HG03108 (cell line): Measurements from ENCODE around the gene ATP9B.
"Not testable (repeated sequence)": the region's sequence is repeated elsewhere in the genome, so short reads cannot be mapped to it uniquely, and the experiment has no call there.

Experiments
- ATAC-seq: cut with Tn5 transposase; IDR thresholded peaks from one replicate; pipeline ENCODE4 v1.9.1; 2021; ENCODE audit warnings: moderate library complexity; ENCODE audit not compliant: unreplicated experiment

The ATP9B gene

DNA sequence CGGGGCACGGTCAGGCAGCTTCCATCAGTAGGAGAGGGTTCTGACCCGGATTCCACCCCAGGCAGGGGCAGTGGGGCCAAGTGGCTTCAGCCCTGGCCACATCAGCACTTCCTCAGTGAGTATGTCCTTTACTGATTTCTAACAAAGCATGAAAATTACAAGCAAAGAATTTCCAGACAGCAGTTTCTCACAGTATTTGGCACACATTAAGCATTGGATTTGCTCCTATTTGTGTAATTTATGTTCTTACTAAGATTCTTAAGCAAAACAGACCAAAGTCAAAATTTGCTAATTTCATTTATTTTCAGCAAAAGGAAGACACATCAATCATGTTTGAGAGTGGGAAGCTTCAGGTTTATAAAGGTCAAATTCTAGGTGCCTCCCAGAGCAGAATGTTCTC, 253.2 kb downstream of the ATP9B start:
- ATAC-seq = no peak

DNA sequence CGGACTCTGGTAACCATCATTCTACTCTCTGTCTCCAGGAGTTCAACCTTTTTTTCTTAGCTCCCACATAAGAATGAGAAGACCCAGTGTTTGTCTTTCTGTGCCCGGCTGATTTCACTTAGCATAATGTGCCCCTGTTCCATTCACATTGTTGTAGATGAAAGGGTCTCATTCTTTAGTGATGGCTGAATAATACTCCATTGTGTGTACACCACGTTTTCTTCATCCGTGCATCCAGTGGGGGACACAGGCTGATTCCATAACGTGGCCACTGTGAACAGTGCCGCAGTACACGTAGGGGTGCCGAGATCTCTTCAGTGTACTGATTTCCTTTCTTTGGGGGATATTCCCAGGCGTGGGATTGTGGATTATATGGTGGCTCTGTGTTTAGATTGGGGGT, 254.3 kb downstream of the ATP9B start:
- no peak for ATAC-seq

DNA sequence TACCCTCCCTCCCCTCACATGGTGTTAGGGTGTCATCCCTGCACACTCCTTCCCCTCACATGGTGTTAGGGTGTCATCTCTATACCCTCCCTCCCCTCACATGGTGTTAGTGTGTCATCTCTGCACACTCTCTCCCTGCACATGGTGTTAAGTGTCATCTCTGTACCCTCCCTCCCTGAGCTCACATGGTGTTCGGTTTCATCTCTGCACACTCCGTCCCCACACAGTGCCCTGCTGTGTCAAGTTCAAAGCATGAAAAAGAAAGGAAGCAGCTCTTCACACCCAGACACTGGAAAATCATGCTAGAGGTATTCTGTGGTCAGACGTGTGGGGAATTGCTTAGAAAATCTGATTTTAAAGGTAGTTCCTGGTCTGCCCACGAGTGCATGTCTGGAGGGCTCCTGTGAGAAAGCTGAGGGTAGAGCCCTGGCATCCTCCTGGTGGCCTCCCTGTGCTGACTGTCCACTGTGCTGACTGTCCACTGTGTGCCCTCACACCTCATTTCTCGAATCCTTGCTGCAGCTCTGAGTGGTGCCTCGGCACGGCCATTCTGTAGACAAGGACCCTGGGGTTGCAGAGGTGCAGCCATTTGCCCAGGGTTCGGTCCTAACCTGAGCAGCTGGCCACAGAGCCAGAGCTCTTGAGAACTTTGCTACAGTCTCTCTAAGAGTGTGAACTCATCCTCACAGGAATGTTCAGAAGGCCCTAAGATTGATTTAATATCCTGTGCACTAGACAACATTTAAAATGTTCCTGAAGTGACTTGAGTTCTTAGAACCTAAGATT, 257.4 kb downstream of the ATP9B start:
- no peak for ATAC-seq

DNA sequence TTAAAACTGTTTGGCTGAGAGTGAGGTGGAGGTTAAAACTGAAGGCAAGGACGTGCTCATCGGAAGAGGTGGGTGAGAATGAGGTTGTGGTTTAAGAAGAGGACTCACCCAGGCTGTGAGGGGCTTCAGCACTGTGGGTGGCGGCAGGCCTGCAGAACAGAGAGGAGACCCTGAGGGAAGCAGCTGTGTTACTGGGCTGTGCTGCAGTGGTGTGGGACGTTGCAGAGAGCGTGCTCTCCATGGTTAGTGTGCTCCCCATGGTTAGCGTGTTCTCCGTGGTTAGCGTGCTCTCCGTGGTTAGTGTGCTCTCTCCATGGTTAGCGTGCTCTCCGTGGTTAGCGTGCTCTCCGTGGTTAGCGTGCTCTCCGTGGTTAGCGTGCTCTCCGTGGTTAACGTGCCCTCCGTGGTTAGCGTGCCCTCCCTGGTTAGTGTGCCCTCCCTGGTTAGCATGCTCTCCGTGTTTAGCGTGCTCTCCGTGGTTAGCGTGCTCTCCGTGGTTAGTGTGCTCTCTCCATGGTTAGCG, 258.1 kb downstream of the ATP9B start:
- no peak for ATAC-seq

DNA sequence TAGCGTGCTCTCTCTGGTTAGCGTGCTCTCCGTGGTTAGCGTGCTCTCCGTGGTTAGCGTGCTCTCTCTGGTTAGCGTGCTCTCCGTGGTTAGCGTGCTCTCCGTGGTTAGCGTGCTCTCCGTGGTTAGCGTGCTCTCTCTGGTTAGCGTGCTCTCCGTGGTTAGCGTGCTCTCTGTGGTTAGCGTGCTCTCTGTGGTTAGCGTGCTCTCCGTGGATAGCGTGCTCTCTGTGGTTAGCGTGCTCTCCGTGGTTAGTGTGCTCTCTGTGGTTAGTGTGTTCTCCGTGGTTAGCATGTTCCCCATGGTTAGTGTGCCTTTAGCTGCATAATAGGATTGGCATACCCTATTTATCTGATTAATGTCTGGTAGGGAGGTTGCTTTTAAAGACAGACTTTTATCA, 258.7 kb downstream of the ATP9B start:
- not testable (repeated sequence) for ATAC-seq

DNA sequence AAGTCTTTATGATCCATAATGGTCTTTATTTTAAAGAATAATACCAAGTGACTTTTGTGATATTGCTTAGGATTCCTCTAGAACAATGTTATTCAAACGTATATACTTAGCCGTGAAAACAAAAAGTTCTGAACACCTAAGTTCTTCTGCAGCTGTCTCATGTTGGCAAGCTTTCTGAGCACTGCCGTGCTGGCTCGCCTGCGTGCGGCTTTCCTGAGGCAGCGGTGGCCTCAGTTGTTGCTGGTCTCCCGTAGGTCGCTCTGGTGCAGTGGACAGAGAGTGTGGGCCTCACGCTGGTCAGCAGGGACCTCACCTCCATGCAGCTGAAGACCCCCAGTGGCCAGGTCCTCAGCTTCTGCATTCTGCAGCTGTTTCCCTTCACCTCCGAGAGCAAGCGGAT, 259.7 kb downstream of the ATP9B start:
- ATAC-seq = no peak

DNA sequence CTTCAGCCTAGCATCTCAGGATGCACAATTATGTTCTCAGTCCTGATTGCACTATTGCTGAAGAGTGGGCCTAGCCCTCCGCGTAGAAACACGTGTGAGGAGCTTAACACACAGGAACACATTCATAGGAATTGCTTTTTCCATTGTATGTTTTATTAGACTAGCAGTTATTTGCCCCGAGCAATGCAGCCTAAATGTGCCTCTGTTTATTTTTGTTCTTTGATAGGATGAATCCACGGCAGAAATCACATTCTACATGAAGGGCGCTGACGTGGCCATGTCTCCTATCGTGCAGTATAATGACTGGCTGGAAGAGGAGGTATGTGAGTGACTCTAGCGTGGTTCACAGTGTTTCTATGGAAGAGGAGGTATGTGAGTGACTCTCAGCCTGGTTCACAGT, 260.6 kb downstream of the ATP9B start:
- ATAC-seq = no peak

DNA sequence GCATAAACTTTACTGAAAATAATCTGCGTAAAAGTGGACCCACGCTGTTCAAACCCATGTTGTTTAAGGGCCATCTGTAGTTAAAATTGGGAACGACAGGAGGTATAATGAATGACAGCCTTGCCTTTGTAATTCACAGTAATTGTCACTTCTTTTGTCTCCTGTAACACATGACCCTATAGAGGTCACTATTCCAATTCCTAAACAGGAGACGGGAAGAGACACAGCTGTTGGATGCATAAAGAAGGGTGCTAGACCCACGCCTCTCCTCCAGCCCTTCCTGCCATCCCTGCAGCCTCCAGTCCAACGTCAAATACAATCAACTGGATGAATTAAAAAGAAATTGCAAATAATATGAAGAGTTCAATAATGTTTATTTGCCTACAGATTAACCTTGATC, 263.5 kb downstream of the ATP9B start:
- no peak for ATAC-seq

DNA sequence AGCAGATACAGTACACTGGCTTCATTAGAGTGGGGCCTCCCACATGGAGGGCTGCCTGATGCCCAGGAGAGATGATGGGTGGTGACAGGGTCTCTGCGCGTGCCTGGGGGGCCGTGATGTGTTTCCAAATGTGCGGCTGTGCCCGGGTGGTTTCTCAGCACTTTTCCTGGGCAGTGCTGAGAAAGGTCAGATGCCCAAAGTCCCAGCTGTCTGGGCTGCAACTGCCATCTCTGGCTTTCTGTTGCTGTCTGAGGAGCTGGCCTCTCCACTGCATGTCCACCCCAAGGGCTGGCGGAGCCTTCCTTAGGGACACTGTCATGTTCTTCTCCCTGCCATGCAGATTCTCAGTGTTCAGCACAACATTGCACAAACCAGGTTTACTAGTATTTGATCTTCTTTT, 263.9 kb downstream of the ATP9B start:
- ATAC-seq = no peak

DNA sequence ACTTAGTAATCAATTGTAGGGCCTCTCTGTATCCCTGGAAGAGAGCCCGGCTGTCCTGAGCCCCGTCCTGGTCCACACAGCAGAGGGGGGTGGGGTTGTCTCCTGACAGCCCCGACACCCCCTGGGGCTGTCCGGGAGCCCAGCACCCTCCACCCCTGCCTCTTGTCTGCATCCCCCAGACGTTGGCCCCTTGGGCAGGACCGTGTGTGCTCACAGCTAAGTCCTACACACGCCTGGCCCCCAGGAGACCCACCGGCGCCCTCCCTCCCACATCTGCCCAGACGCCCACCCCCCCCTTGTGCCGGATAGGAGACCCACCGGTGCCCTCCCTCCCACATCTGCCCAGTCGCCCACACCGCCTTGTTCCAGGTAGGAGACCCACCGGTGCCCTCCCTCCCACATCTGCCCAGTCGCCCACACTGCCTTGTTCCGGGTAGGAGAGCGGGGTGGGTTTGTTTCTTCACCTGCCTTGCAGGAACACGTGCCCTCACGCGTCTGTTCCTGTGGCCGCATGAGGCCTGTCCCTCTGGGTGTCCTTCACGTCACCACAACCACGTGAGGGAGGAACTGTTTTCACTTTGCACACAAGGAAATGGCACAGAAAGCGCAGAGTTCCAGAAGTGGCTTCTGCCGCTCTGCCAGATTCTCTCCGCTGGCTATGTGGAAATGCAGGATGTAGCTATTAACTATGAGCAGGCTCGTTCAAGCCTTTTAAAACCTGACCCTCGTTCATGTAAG, 265.5 kb downstream of the ATP9B start:
- ATAC-seq = no peak

DNA sequence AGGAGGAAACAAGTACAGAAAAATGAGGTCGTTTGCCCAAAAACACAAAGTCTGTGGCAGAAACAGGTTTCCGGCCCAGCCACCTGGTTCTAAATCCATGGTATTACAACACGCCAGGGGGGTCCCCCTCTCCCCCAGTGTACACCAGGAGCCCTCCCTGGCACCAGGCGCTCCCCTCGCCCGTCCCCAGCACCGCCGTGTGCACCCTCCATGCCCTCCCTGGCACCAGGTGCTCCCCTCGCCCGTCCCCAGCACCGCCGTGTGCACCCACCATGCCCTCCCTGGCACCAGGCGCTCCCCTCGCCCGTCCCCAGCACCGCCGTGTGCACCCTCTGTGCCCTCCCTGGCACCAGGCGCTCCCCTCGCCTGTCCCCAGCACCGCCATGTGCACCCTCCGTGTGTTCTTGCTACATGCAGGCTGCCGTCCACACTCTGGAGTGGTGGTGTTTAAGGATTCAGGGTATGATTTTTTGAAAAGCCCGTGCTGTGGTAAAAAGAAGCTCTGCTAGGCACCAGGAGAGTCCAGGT, 266.7 kb downstream of the ATP9B start:
- ATAC-seq = no peak

DNA sequence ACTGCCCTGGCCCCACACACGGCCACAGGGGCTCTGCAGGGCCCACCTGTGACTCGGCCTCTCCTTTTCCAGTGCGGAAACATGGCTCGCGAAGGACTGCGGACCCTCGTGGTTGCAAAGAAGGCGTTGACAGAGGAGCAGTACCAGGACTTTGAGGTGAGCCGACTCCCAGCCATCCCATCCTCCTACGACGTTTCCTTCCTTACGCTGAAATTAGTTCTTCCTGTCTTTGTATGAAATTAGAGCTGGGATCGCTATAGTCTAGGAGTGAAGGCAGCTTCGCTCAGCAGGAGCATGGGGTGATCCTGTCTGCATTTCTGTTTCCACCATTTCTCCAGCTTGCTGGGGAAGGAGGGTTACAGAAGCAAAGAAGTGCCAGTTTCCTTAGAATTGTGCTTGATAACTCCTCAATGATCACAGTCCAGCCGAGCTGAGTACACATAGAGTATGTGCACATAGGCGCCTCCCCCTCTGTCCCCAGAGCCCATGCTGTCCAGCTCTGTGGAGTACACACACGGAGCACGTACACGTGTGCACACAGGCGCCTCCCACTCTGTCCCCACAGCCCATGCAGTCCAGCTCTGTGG, 267.5 kb downstream of the ATP9B start:
- ATAC-seq = no peak

DNA sequence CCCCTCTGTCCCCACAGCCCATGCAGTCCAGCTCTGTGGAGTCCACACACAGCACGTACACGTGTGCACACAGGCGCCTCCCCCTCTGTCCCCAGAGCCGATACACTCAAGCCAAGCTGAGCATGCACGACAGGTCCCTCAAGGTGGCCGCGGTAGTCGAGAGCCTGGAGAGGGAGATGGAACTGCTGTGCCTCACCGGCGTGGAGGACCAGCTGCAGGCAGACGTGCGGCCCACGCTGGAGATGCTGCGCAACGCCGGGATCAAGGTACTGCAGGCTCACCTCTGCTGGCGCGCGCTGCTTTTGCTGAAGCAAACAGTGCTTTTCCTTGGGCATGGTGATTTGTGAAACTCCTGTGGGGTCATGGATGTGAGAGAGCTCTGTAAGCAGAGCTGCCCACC, 268.0 kb downstream of the ATP9B start:
- no peak for ATAC-seq

DNA sequence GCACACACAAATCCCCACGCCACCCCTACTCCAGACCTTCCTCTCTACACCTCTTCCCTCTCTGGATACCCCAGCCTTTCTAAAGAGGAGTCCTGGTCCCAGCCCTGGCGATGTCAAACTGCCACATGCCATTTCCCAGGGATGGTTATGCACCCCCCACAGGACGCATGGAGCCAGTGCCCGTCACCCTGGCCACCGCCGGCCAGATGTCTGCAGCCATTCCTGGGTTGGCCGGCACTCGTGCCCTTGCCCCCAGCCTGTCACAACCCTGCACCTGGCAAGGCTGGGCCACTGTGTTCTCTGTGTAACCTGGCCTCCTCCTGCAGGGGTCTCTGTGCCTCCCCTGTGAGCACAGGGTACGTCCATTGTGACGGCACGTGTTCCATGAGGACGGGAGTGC, 268.4 kb downstream of the ATP9B start:
- no peak for ATAC-seq

DNA sequence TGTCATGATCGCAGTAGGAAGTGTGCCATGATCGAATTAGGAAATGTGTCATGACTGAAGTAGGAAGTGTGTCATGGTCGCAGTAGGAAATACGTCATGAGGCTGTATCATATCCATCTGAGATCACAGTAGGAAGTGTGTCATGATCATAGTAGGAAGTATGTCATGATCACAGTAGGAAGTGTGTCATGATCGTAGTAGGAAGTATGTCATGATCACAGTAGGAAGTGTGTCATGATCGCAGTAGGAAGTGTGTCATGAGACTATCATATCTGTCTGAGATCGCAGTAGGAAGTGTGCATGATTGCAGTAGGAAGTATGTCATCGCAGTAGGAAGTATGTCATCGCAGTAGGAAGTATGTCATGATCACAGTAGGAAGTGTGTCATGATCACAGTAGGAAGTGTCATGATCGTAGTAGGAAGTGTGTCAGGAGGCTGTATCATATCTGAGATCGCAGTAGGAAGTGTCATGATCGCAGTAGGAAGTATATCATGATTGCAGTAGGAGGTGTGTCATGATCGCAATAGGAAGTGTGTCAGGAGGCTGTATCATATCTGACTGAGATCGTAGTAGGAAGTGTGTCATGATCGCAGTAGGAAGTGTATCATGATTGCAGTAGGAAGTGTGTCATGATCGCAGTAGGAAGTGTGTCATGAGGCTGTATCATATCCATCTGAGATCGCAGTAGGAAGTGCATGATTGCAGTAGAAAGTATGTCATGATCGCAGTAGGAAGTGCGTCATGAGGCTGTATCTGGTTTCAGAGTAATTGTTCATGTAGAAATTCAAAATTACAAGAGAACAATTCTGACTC, 270.1 kb downstream of the ATP9B start:
- ATAC-seq = no peak

DNA sequence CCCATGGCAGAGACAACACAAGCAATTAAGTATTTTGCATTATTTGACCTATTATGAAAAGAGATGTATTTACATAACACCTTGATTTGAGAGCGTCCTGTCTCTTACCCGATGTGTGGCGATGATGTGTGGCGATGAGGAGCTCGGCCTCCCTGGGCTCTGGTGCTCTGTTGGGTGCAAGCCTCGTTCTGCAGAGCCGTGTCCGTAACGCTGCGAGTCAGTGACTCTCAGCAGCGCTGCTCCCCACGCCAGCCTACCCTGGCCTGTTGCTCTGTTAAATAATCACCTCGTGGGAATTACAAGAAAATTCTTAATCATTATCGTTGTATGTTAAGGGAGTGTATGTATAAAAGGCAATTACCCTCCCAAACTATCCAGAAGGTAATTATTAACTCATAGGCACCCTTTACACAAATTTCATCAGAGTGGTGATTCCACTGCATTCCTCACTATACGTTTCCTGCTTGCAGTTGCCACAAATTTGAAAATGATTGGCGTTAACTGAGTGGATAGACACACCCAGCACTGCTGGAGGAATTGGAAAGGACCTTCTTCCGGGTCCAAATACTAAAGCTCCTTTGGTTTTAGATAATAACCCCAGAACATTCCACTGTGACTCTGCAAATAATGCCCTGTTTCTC, 274.5 kb downstream of the ATP9B start:
- ATAC-seq = no peak

DNA sequence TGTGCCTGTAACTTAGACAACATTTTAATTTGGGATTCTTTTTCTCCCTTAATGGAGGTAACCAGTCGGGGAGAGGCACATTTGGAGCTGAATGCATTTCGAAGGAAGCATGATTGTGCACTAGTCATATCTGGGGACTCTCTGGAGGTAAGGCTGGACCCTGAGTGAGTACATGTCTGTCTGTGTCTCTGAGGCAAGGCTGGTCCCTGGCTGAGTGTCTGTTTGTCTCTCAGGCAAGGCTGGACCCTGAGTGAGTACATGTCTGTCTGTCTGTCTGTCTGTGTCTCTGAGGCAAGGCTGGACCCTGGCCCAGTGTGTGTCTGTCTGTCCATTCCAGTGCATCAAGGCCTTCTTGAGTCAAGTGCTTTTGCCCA, 275.0 kb downstream of the ATP9B start:
- ATAC-seq = no peak

DNA sequence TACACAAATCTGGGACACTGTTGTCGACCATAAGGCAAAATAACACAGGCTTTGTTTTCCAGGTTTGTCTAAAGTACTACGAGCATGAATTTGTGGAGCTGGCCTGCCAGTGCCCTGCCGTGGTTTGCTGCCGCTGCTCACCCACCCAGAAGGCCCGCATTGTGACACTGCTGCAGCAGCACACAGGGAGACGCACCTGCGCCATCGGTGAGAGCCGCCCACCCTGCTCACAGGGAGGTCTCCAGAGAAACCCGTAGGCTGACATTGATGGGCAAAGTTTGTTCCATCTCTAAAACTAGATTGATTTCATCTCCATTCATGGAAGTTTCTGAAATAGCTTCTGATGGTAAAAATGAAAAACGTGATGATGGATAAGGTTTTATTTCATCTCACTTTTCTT, 276.2 kb downstream of the ATP9B start:
- ATAC-seq = no peak

DNA sequence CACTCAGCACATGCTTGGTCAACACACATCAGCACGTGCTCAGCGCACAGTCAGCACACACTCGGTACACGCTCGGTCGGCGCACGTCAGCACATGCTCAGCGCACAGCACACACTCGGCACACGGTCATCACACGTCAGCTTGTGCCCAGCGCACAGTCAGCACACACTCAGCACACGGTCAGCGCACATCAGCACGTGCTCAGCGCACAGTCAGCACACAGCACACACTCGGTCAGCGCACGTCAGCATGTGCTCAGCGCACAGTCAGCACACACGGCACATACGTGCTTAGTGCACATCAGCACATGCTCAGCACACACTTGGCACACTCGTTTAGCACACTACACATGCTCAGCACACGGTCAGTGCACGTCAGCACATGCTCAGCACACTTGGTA, 276.8 kb downstream of the ATP9B start:
- no peak for ATAC-seq

DNA sequence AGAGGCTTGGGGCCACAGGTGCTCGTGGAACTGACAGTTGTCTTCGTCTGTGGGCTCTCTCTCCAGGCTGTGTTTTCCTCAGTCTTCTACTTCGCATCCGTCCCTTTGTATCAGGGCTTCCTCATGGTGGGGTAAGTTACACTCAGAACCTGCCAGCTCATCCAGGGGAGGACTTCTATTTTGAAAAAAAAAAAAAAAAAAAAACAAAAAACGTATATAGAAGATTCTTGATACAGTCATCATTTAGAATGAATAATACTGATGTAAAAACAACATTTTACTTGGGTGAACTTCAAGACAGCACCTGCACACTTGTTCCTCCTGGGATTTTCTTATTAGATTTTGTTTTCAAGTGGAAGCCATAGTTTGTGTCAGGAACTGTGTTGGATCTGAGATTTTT, 278.9 kb downstream of the ATP9B start:
- ATAC-seq = no peak
